GM21367 (cell line): ENCODE measurements around the gene CAVIN1.
"Not testable (repeated sequence)": the region's sequence is repeated elsewhere in the genome, so short reads cannot be mapped to it uniquely, and the experiment has no call there.

ENCODE experiments used
- ATAC-seq: cut with Tn5 transposase; IDR thresholded peaks from one replicate; pipeline ENCODE4 v1.9.1; 2021; ENCODE audit not compliant: unreplicated experiment

Gene CAVIN1, protein sequence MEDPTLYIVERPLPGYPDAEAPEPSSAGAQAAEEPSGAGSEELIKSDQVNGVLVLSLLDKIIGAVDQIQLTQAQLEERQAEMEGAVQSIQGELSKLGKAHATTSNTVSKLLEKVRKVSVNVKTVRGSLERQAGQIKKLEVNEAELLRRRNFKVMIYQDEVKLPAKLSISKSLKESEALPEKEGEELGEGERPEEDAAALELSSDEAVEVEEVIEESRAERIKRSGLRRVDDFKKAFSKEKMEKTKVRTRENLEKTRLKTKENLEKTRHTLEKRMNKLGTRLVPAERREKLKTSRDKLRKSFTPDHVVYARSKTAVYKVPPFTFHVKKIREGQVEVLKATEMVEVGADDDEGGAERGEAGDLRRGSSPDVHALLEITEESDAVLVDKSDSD

GRCh38 chr17:42422958-42423712 is at the start of gene CAVIN1:
TSS of gene CAVIN1 (minus strand) at chr17:42423256. CDS start at chr17:42423097, 159 bp downstream.
- no peak for ATAC-seq

DNA sequence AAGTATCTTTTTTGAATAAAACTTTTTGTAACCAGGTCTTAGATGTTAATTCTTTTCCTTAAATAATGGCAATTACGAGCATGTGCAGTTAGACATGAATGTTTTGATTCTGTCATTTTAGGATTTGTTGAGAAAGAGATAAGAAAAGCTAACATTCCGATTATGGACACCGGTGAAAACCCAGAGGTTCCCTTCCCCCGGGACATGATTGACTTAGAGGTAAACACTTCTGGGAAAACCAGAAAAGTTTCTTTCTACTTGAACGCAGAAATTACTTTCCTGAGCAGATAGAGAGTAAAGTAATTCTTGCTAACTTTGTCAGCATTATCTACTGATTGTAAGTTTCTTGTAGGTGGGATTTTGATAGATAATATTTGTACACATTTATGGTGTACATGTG is 44.8 kb upstream of the CAVIN1 start:
- no peak for ATAC-seq

- ATAC-seq: no peak
Observed at GRCh38 chr17:42463976-42464400, 40.9 kb upstream of the CAVIN1 start.

DNA sequence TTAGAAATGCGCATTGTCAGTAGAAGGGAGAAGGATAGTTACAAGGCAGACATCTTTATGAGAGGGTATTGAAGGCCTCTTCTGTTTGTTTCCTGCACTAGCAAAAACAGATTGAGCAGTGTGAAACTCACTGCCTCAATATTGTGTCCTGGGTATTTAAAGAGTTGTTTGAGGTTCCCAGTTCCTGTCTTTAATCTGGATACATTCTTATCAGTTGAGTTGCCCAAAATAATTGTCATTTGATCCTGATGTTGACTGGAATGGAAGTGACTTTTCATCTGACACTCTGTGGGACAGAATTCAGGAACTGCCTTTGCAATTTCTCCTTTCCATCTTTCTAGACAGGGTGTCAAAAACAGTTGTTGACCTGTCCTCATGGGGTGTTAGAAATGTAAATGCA is 37.3 kb upstream of the CAVIN1 start:
- no peak for ATAC-seq

GRCh38 chr17:42459801-42460281 is 36.8 kb upstream of the CAVIN1 start:
- ATAC-seq: no peak

GRCh38 chr17:42459256-42459800 is 36.3 kb upstream of the CAVIN1 start:
- no peak for ATAC-seq

DNA sequence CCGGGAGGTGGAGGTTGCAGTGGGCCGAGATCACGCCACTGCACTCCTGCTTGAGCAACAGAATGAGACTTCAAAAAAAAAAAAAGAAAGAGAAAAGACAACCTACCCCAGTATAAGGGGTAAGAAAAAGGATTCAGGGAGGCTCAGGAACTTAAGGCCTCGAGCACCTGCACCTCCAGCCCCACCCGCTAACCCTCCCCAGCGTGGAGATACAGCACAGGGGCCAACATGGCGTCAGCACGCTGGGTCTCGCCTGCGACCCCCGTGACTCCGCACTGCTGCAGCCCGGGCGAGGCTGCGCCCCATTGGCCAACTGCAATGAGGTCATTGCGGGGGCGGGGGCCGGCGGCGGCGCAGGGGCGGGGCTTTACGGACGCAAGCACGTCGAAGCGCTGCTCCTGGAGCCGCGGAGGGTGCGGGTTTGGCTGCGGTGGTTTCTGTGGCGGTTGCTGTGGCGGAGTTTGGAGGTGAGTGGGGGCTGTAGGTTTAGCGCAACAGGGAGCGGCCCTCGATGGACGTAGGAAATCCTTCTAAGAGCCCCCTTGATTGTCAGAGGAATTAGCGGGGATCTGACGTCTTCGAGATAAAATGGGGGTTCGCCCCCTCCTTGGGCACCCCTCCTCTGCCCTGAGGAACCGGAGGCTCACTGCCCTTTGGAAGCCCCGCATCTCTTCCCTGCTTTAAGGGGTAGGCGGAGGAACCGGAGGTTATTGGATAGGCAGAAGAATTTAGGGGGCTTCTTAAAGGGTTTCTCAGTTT is 35.6 kb upstream of the CAVIN1 start, which contains the start of gene ATP6V0A1:
Gene ATP6V0A1, plus strand, starts transcription at position 382 of the 759 bp plus-strand sequence. CDS start 2,017 bp downstream, outside the sequence.
- ATAC-seq: peak; percentile 55

DNA sequence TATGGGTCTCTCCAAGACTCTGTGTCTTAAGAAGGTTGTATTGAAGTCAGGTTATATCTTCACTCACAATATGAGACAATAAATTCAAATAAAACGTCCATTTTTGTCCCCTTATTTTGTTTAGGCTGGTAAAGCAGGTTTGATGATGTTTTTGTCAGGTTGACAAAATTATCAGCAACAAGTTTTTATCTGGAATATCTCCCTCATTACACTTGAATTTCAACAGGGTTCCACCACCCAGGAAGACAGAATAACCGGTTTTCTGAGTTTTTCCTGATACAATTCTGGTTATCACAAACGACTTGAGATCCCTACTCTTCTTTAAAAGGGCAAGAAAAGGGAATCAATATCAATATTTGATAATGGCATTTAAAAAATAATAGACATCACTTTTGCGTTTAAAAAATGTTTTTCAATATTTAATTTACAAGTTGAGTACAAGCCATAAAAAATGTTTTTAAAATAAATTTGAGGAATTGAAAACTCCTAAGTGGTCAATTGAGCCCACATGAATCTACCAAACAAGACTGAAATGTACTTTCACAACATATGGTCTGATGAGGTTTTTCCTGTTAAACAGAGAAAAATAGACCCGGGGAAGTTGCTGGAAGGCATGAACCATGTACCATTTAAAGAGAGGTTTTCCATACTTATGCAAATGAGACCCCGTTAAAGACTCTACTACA is 34.2 kb upstream of the CAVIN1 start:
- no peak for ATAC-seq

DNA sequence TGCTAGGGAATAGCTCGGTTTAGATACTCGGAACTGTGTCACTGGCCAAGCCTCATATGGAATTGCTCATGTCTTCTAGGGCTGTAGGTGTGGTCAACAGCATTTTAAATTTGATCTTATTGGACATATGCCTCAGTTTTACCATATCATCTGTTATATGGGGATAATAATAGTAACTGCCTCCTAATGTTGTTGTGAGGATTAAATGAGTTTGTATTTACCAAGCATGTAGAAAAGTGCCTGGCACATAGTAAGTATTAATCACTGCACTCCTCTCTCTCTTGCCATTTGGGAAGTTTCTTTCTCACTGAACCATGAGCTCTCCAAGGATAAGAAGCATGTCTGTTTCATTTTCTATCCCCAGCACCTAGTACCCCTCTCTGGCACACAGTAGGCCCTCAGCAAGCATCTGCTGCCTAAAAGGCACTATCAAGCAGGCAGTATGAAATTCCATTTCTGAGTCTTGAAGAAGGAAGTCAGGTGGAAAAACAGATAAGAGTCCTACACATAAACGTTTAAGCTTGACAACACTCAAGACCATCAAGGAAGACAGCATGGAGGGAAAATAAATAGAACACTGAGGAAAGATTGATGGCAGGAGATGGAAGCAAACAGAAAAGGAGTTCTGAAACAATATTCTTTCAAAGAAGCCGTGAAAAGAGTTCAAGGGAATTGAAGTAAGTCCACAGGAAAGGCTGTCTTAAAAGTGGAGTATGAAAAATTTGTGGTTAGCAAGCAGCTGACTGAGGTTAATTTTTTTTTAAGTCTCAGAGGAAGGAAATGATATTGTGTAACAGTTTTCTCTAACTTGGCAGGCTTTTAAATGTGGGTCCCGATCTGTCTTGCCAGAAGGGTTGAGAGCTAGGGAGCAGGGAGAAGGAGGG is 33.4 kb upstream of the CAVIN1 start:
- ATAC-seq: peak; percentile 32

DNA sequence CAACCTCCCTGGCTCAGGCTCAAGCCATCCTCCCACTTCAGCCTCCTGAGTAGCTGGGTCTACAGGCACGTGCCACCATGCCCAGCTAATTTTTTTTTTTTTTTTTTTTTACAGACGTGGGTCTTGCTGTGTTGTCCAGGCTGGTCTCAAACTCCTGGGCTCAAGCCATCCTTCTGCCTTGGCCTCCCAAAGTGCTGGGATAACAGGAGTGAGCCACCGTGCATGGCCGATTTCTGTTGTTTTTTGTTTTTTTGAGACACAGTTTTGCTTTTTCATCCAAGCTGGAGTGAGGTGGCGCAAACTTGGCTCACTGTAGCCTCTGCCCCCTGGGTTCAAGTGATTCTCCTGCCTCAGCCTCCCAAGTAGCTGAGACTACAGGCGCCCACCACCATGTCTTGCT is 31.9 kb upstream of the CAVIN1 start:
- not testable (repeated sequence) for ATAC-seq

GRCh38 chr17:42453439-42453838 is 30.4 kb upstream of the CAVIN1 start:
- ATAC-seq: no peak

- ATAC-seq: not testable (repeated sequence)
Observed at GRCh38 chr17:42451270-42451669, 28.2 kb upstream of the CAVIN1 start.

DNA sequence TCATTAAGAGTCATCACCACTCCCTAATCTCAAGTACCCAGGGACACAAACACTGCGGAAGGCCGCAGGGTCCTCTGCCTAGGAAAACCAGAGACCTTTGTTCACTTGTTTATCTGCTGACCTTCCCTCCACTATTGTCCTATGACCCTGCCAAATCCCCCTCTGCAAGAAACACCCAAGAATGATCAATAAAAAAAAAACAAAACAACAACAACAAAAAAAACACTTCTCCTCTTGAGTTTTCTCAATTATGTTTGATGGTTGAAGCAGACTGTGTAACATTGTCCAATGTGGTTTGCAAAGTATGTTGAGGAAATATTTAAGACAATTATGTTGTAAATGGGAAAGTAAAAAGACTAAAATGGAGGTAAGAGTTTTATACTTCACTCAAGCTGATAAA is 26.8 kb upstream of the CAVIN1 start:
- ATAC-seq: not testable (repeated sequence)

- ATAC-seq: not testable (repeated sequence)
Observed at GRCh38 chr17:42449176-42449575, 26.1 kb upstream of the CAVIN1 start.

GRCh38 chr17:42442196-42442565 is 19.1 kb upstream of the CAVIN1 start:
- no peak for ATAC-seq

- no peak for ATAC-seq
Observed at GRCh38 chr17:42441371-42442195, 18.5 kb upstream of the CAVIN1 start.

- no peak for ATAC-seq
Observed at GRCh38 chr17:42438600-42439567, 15.8 kb upstream of the CAVIN1 start.
